WTC11 (cell line): Measurements from ENCODE around the gene ZNF576.

Experiments
- MAX ChIP-seq: sonication (generic); formaldehyde crosslinking; IDR thresholded peaks from 2 replicates; pipeline ENCODE4 v1.8.0; 2022; ENCODE audit warnings: mild to moderate bottlenecking, missing genetic modification reagents
- NR3C1 ChIP-seq: sonication (generic); formaldehyde crosslinking; conservative IDR thresholded peaks from 2 replicates; pipeline ENCODE4 v1.8.1; 2023; ENCODE audit warnings: low read depth, mild to moderate bottlenecking, missing genetic modification reagents
- RELA ChIP-seq: sonication (generic); formaldehyde crosslinking; IDR thresholded peaks from 2 replicates; pipeline ENCODE4 v1.8.1; 2022; ENCODE audit warnings: missing genetic modification reagents, mild to moderate bottlenecking, borderline replicate concordance
- TEAD4 ChIP-seq: sonication (generic); formaldehyde crosslinking; IDR thresholded peaks from 2 replicates; pipeline ENCODE4 v1.8.0; 2022; ENCODE audit warnings: mild to moderate bottlenecking, missing genetic modification reagents
- TF ChIP-seq, protein P1 (sequence below): fragments of 200-600 bp; IDR thresholded peaks from 2 replicates; pipeline ENCODE4 v1.8.0; 2022; ENCODE audit warnings: antibody characterized with exemption

DNA sequence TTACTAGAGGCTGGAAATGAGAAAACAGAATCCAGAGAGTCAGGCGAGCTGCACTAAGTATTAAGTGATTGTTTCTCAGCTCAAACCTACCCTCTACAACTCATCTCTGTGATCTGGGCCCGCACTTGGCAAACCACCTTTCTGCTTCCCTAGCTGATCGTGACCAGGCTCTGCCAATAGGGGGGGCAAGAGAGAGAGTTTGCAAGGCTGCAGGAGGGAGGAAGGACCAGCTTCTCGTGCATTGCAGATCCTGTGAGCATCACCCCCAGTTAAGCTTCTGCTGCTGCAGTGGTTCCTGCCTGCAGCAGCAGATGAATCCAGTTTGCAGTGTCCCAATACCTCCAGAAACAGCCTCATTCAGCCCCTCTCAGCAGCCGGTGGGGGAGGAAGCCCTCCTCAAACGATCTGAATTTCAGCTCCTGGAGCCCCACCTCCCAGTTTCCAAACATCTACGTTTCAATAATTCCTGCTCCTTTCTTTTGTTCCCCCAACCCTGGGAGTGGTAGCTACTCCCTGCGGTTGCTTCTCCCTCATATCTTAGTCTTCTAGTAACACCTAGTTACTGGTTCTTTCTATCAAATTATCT lies 41.1 kb upstream of the ZNF576 start:
- no peak for TF ChIP-seq NR3C1
- TF ChIP-seq, protein P1, sequence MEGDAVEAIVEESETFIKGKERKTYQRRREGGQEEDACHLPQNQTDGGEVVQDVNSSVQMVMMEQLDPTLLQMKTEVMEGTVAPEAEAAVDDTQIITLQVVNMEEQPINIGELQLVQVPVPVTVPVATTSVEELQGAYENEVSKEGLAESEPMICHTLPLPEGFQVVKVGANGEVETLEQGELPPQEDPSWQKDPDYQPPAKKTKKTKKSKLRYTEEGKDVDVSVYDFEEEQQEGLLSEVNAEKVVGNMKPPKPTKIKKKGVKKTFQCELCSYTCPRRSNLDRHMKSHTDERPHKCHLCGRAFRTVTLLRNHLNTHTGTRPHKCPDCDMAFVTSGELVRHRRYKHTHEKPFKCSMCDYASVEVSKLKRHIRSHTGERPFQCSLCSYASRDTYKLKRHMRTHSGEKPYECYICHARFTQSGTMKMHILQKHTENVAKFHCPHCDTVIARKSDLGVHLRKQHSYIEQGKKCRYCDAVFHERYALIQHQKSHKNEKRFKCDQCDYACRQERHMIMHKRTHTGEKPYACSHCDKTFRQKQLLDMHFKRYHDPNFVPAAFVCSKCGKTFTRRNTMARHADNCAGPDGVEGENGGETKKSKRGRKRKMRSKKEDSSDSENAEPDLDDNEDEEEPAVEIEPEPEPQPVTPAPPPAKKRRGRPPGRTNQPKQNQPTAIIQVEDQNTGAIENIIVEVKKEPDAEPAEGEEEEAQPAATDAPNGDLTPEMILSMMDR = peak; percentile 64
- TF ChIP-seq MAX (CRISPR knock-in tag) = no peak
- no peak for TF ChIP-seq RELA
- no peak for TF ChIP-seq TEAD4 (CRISPR knock-in tag)
